CD14-positive monocyte (primary cell): ENCODE results near the gene GLIPR1. TPM values are rescaled to one million over a fixed set of nuclear protein-coding genes. Genes with fewer than 3 reads are reported as not detected.

Source experiments
- DNase-seq, 3 donors: peaks; one replicate each; pipeline ENCODE4 v3.0.0-alpha.2; 2011 to 2022
- H2AFZ ChIP-seq: 2 replicates; pipeline ENCODE4 v1.6.0; 2012; ENCODE audit warnings: mild to moderate bottlenecking, low read depth, low read length, inconsistent platforms; ENCODE audit not compliant: insufficient read depth, poor library complexity, severe bottlenecking
- H3K27ac ChIP-seq, 2 donors: 1 replicate in 1 of 2; 2 replicates in 1 of 2; pipeline ENCODE4 v1.5.1; 2012 to 2013; ENCODE audit warnings: low read length in 2 of 2, control low read depth in 1 of 2, inconsistent platforms in 1 of 2, low read depth in 1 of 2, mild to moderate bottlenecking in 1 of 2
- H3K27me3 ChIP-seq, 2 donors: one replicate each; pipeline versions ENCODE4 v1.6.0 to v1.6.1; 2011 to 2013; ENCODE audit warnings: low read length in 2 of 2; ENCODE audit not compliant: control insufficient read depth in 2 of 2, insufficient read depth in 2 of 2
- H3K36me3 ChIP-seq, 2 donors: replicated peaks in 1 of 2; 1 replicate in 1 of 2; 2 replicates in 1 of 2; pipeline versions ENCODE4 v1.5.1 to v1.6.1; 2012 to 2013; ENCODE audit warnings: low read length in 2 of 2, control low read depth in 1 of 2, inconsistent platforms in 1 of 2, mild to moderate bottlenecking in 1 of 2; ENCODE audit not compliant: insufficient read depth in 2 of 2, control insufficient read depth in 1 of 2
- H3K4me1 ChIP-seq, 2 donors: 1 replicate in 1 of 2; 2 replicates in 1 of 2; pipeline versions ENCODE4 v1.5.1 to v1.6.1; 2012 to 2013; ENCODE audit warnings: low read length in 2 of 2, control low read depth in 1 of 2, inconsistent platforms in 1 of 2, mild to moderate bottlenecking in 1 of 2, moderate library complexity in 1 of 2; ENCODE audit not compliant: insufficient read depth in 2 of 2, control insufficient read depth in 1 of 2
- H3K4me2 ChIP-seq: replicated peaks from 2 replicates; pipeline ENCODE3; 2012; ENCODE audit warnings: low read length, moderate library complexity, mild to moderate bottlenecking; ENCODE audit not compliant: poor library complexity, severe bottlenecking; ENCODE audit errors: extremely low read depth
- H3K4me3 ChIP-seq, 3 experiments: fragments of 200-600 bp in 1 of 3; sonication (generic) in 1 of 3; replicated peaks in 1 of 3; 1 replicate in 2 of 3; 2 replicates in 1 of 3; pipeline ENCODE4 v1.5.1; 2011 to 2013; ENCODE audit warnings: low read length in 3 of 3, mild to moderate bottlenecking in 3 of 3, control low read depth in 2 of 3, low read depth in 2 of 3, inconsistent platforms in 1 of 3, moderate library complexity in 1 of 3
- H3K79me2 ChIP-seq: 2 replicates; pipeline ENCODE4 v1.6.0; 2012; ENCODE audit warnings: mild to moderate bottlenecking, control low read depth, inconsistent platforms, low read length, moderate library complexity; ENCODE audit not compliant: insufficient read depth
- H3K9ac ChIP-seq: 2 replicates; pipeline ENCODE4 v1.6.0; 2017; ENCODE audit warnings: low read length, mild to moderate bottlenecking; ENCODE audit not compliant: insufficient read depth, poor library complexity, severe bottlenecking
- H3K9me3 ChIP-seq, 2 donors: replicated peaks in 1 of 2; 1 replicate in 1 of 2; 2 replicates in 1 of 2; pipeline versions ENCODE4 v1.5.1 to v1.6.1; 2012 to 2013; ENCODE audit warnings: low read length in 2 of 2, control low read depth in 1 of 2; ENCODE audit not compliant: control insufficient read depth in 1 of 2, insufficient read depth in 1 of 2
- H4K20me1 ChIP-seq: 2 replicates; pipeline ENCODE4 v1.6.0; 2012; ENCODE audit warnings: mild to moderate bottlenecking, low read length, control low read depth, moderate library complexity; ENCODE audit not compliant: insufficient read depth
- H3K27ac Mint-ChIP-seq, 7 donors: one replicate each; pipeline ENCODE4 v1.8.0; 2020; ENCODE audit warnings: mild to moderate bottlenecking in 7 of 7, mixed read lengths in 7 of 7, moderate library complexity in 6 of 7, inconsistent platforms in 2 of 7
- H3K27me3 Mint-ChIP-seq, 3 donors: one replicate each; pipeline ENCODE4 v1.8.0; 2021 to 2022; ENCODE audit warnings: low read depth in 3 of 3, mild to moderate bottlenecking in 3 of 3, mixed read lengths in 3 of 3, moderate library complexity in 3 of 3, inconsistent platforms in 1 of 3
- H3K36me3 Mint-ChIP-seq, 2 donors: one replicate each; pipeline ENCODE4 v1.8.0; 2020; ENCODE audit warnings: mixed read lengths in 2 of 2, inconsistent platforms in 1 of 2, mild to moderate bottlenecking in 1 of 2
- H3K4me1 Mint-ChIP-seq: one replicate; pipeline ENCODE4 v1.8.0; 2020; ENCODE audit warnings: mild to moderate bottlenecking, mixed read lengths
- H3K4me3 Mint-ChIP-seq, 2 donors: one replicate each; pipeline ENCODE4 v1.8.0; 2020; ENCODE audit warnings: mild to moderate bottlenecking in 2 of 2, mixed read lengths in 2 of 2, moderate library complexity in 1 of 2
- H3K9me3 Mint-ChIP-seq, 7 donors: one replicate each; pipeline ENCODE4 v1.8.0; 2020 to 2022; ENCODE audit warnings: mixed read lengths in 7 of 7, mild to moderate bottlenecking in 6 of 7, moderate library complexity in 6 of 7, inconsistent platforms in 2 of 7
- CTCF ChIP-seq: fragments of 200-600 bp; IDR thresholded peaks from one replicate; pipeline ENCODE4 v1.8.0; 2022; ENCODE audit warnings: antibody characterized with exemption, mild to moderate bottlenecking
- WGBS: methylation state at CpG from one replicate; pipeline ENCODE4 v1.1.5; 2013; ENCODE audit warnings: missing lambda C conversion rate; ENCODE audit not compliant: insufficient coverage; 5-methylcytosine and 5-hydroxymethylcytosine counted together
- intact Hi-C, 2 donors: fragments of 100-400 bp; cut with micrococcal nuclease; formaldehyde crosslinking; loops; one replicate each; pipeline versions ENCODE4 v1.15.0 to v1.15.1; 2023
- polyA plus RNA-seq, 3 donors: library from polyadenylated mRNA; depleted of rRNA in 1 of 3; unstranded in 2 of 3; stranded (reverse) in 1 of 3; fragments of 300-500 nt in 2 of 3; fragments of >200 nt in 1 of 3; fragmentation: Illumina TruSeq in 2 of 3; gene quantifications; 1 replicate in 2 of 3; 2 replicates in 1 of 3; pipeline ENCODE4 v1.2.3, GENCODE V29; 2012 to 2021

GLIPR1 gene
- polyA plus RNA-seq, 3 donors, result 200 to 794 (median 687) TPM

- peak; percentile 47 to 65 (median 63) for DNase-seq
- Histone ChIP-seq H3K4me2 (no peak overlapping the region), H3K9ac (no peak overlapping the region), H3K79me2 (no peaks in the 10 kb centered on the region), H3K9me3 (peaks cover 0 to 4% of the 10 kb centered on the region in 2 donors), H4K20me1 (no peaks in the 10 kb centered on the region), H2AFZ (no peak overlapping the region), H3K27me3 (no peaks in the 10 kb centered on the region), H3K27ac (peak overlapping the region in 1 of 2 donors; percentile 22), H3K4me3 (no peak overlapping the region), H3K36me3 (no peaks in the 10 kb centered on the region), H3K4me1 (peaks cover 10 to 13% of the 10 kb centered on the region in 2 donors)
- no peaks in the 10 kb centered on the region for H3K36me3 Mint-ChIP-seq
- H3K9me3 Mint-ChIP-seq, result peaks cover 2 to 11% (median 7%) of the 10 kb centered on the region in 7 donors
- TF ChIP-seq CTCF, result peak; percentile 66
- intact Hi-C loops, result loop anchor here in 1 of 2 donors (5.0 kb wide), 1 partner anchor 35 kb away; no protein-coding TSS in a partner anchor
- peaks cover 0 to 3% (median 0%) of the 10 kb centered on the region in 3 donors for H3K27me3 Mint-ChIP-seq
- no peak overlapping the region for H3K4me3 Mint-ChIP-seq
- WGBS, result no CpG with 5 or more reads among the region's 2 CpGs
- peak overlapping the region in 5 of 7 donors; percentile 6 to 75 (median 30) for H3K27ac Mint-ChIP-seq
- peaks cover 18% of the 10 kb centered on the region for H3K4me1 Mint-ChIP-seq
Observed at GRCh38 chr12:75437564-75437963, 43.0 kb upstream of the GLIPR1 start.

- no CpG with 5 or more reads among the region's 4 CpGs for WGBS
- Histone ChIP-seq H3K36me3 (no peaks in the 10 kb centered on the region), H2AFZ (peak overlapping the region; percentile 18), H3K27me3 (no peaks in the 10 kb centered on the region), H3K27ac (peak overlapping the region in 1 of 2 donors; percentile 22), H3K79me2 (no peaks in the 10 kb centered on the region), H3K4me2 (peak overlapping the region; percentile 33), H3K9ac (no peak overlapping the region), H3K4me3 (peak overlapping the region in 1 of 3 experiments; percentile 22), H4K20me1 (no peaks in the 10 kb centered on the region), H3K4me1 (peaks cover 10 to 13% of the 10 kb centered on the region in 2 donors), H3K9me3 (peaks cover 0 to 4% of the 10 kb centered on the region in 2 donors)
- Mint-ChIP-seq H3K4me1 (peaks cover 18% of the 10 kb centered on the region), H3K9me3 (peaks cover 2 to 11% (median 7%) of the 10 kb centered on the region in 7 donors), H3K27ac (peak overlapping the region in 6 of 7 donors; percentile 6 to 75 (median 44)), H3K36me3 (no peaks in the 10 kb centered on the region), H3K27me3 (peaks cover 0 to 3% (median 0%) of the 10 kb centered on the region in 3 donors), H3K4me3 (peak overlapping the region in 1 of 2 donors; percentile 28)
- intact Hi-C loops, result loop anchor here in 1 of 2 donors (5.0 kb wide), 1 partner anchor 34 kb away; no protein-coding TSS in a partner anchor
- DNase-seq, result no peak
- TF ChIP-seq CTCF, result no peak
Observed at GRCh38 chr12:75438059-75438754, 42.3 kb upstream of the GLIPR1 start.
